Measurements from ENCODE around the gene CLNK.

The CLNK gene

GRCh38 chr4:10684631-10685030, at the start of gene CLNK:
Gene CLNK, minus strand, starts transcription at chr4:10684768. Its CDS starts 16,899 bp downstream, at chr4:10667869.
- Histone ChIP-seq H3K27me3 (ENCODE audit: insufficient read depth, insufficient read length) (no peaks in the 10 kb centered on the region), H3K36me3 (ENCODE audit: insufficient read depth, insufficient read length, low read length) (no peaks in the 10 kb centered on the region), H3K4me3 (ENCODE audit: insufficient read length, low read depth) (no peak within 1 kb of the TSS), H3K9ac (ENCODE audit: insufficient read length, low read depth) (no peak within 1 kb of the TSS), H3K9me3 (ENCODE audit: insufficient read depth, low read length) (no peaks in the 10 kb centered on the region), H3K4me1 (ENCODE audit: insufficient read depth, insufficient read length) (no peaks in the 10 kb centered on the region)
- TF ChIP-seq SUZ12 (IDR thresholded peaks at IDR 0.05; ENCODE audit: extremely low read depth, insufficient read depth, insufficient read length) (no peak), ZNF274 (IDR thresholded peaks at IDR 0.05; ENCODE audit: low read depth, low read length) (no peak), YY1 (IDR thresholded peaks at IDR 0.05; ENCODE audit: insufficient read depth, insufficient read length) (no peak)
- no peak for DNase-seq (ENCODE audit: low read depth, low spot score)

- no peak for DNase-seq (ENCODE audit: low read depth, low spot score)
- Histone ChIP-seq H3K9me3 (ENCODE audit: insufficient read depth, low read length) (no peaks in the 10 kb centered on the region), H3K27me3 (ENCODE audit: insufficient read depth, insufficient read length) (no peaks in the 10 kb centered on the region), H3K4me1 (ENCODE audit: insufficient read depth, insufficient read length) (no peaks in the 10 kb centered on the region), H3K4me3 (ENCODE audit: insufficient read length, low read depth) (no peak overlapping the region), H3K36me3 (ENCODE audit: insufficient read depth, insufficient read length, low read length) (no peaks in the 10 kb centered on the region), H3K9ac (ENCODE audit: insufficient read length, low read depth) (no peak overlapping the region)
- TF ChIP-seq ZNF274 (IDR thresholded peaks at IDR 0.05; ENCODE audit: low read depth, low read length) (no peak), SUZ12 (IDR thresholded peaks at IDR 0.05; ENCODE audit: extremely low read depth, insufficient read depth, insufficient read length) (no peak), YY1 (IDR thresholded peaks at IDR 0.05; ENCODE audit: insufficient read depth, insufficient read length) (no peak)
Measured at GRCh38 chr4:10733481-10734062, 49.0 kb upstream of the CLNK start.

GRCh38 chr4:10732914-10733415, 48.4 kb upstream of the CLNK start:
- H3K9me3 ChIP-seq (ENCODE audit: insufficient read depth, low read length), result no peaks in the 10 kb centered on the region
- H3K27me3 ChIP-seq (ENCODE audit: insufficient read depth, insufficient read length), result no peaks in the 10 kb centered on the region
- H3K9ac ChIP-seq (ENCODE audit: insufficient read length, low read depth), result no peak overlapping the region
- no peaks in the 10 kb centered on the region for H3K4me1 ChIP-seq (ENCODE audit: insufficient read depth, insufficient read length)
- no peak for DNase-seq (ENCODE audit: low read depth, low spot score)
- H3K36me3 ChIP-seq (ENCODE audit: insufficient read depth, insufficient read length, low read length), result no peaks in the 10 kb centered on the region
- TF ChIP-seq YY1 (IDR thresholded peaks at IDR 0.05; ENCODE audit: insufficient read depth, insufficient read length), result no peak
- TF ChIP-seq SUZ12 (IDR thresholded peaks at IDR 0.05; ENCODE audit: extremely low read depth, insufficient read depth, insufficient read length), result no peak
- TF ChIP-seq ZNF274 (IDR thresholded peaks at IDR 0.05; ENCODE audit: low read depth, low read length), result no peak
- no peak overlapping the region for H3K4me3 ChIP-seq (ENCODE audit: insufficient read length, low read depth)

- Histone ChIP-seq H3K4me3 (ENCODE audit: insufficient read length, low read depth) (no peak overlapping the region), H3K4me1 (ENCODE audit: insufficient read depth, insufficient read length) (no peaks in the 10 kb centered on the region), H3K9me3 (ENCODE audit: insufficient read depth, low read length) (no peaks in the 10 kb centered on the region), H3K27me3 (ENCODE audit: insufficient read depth, insufficient read length) (no peaks in the 10 kb centered on the region), H3K9ac (ENCODE audit: insufficient read length, low read depth) (no peak overlapping the region), H3K36me3 (ENCODE audit: insufficient read depth, insufficient read length, low read length) (no peaks in the 10 kb centered on the region)
- TF ChIP-seq YY1 (IDR thresholded peaks at IDR 0.05; ENCODE audit: insufficient read depth, insufficient read length), result no peak
- TF ChIP-seq SUZ12 (IDR thresholded peaks at IDR 0.05; ENCODE audit: extremely low read depth, insufficient read depth, insufficient read length), result no peak
- TF ChIP-seq ZNF274 (IDR thresholded peaks at IDR 0.05; ENCODE audit: low read depth, low read length), result no peak
- DNase-seq (ENCODE audit: low read depth, low spot score), result no peak
Measured at GRCh38 chr4:10732235-10732913, 47.8 kb upstream of the CLNK start.

- no peak for DNase-seq (ENCODE audit: low read depth, low spot score)
- Histone ChIP-seq H3K9ac (ENCODE audit: insufficient read length, low read depth) (no peak overlapping the region), H3K4me1 (ENCODE audit: insufficient read depth, insufficient read length) (no peaks in the 10 kb centered on the region), H3K4me3 (ENCODE audit: insufficient read length, low read depth) (no peak overlapping the region), H3K36me3 (ENCODE audit: insufficient read depth, insufficient read length, low read length) (no peaks in the 10 kb centered on the region), H3K9me3 (ENCODE audit: insufficient read depth, low read length) (no peaks in the 10 kb centered on the region), H3K27me3 (ENCODE audit: insufficient read depth, insufficient read length) (no peaks in the 10 kb centered on the region)
- TF ChIP-seq YY1 (IDR thresholded peaks at IDR 0.05; ENCODE audit: insufficient read depth, insufficient read length) (no peak), SUZ12 (IDR thresholded peaks at IDR 0.05; ENCODE audit: extremely low read depth, insufficient read depth, insufficient read length) (no peak), ZNF274 (IDR thresholded peaks at IDR 0.05; ENCODE audit: low read depth, low read length) (no peak)
Measured at GRCh38 chr4:10731690-10732089, 47.1 kb upstream of the CLNK start.

- Histone ChIP-seq H3K4me1 (ENCODE audit: insufficient read depth, insufficient read length) (no peaks in the 10 kb centered on the region), H3K9me3 (ENCODE audit: insufficient read depth, low read length) (no peaks in the 10 kb centered on the region), H3K27me3 (ENCODE audit: insufficient read depth, insufficient read length) (no peaks in the 10 kb centered on the region), H3K36me3 (ENCODE audit: insufficient read depth, insufficient read length, low read length) (no peaks in the 10 kb centered on the region), H3K9ac (ENCODE audit: insufficient read length, low read depth) (no peak overlapping the region), H3K4me3 (ENCODE audit: insufficient read length, low read depth) (no peak overlapping the region)
- TF ChIP-seq SUZ12 (IDR thresholded peaks at IDR 0.05; ENCODE audit: extremely low read depth, insufficient read depth, insufficient read length) (no peak), YY1 (IDR thresholded peaks at IDR 0.05; ENCODE audit: insufficient read depth, insufficient read length) (no peak), ZNF274 (IDR thresholded peaks at IDR 0.05; ENCODE audit: low read depth, low read length) (no peak)
- no peak for DNase-seq (ENCODE audit: low read depth, low spot score)
Measured at GRCh38 chr4:10731162-10731561, 46.6 kb upstream of the CLNK start.

GRCh38 chr4:10730590-10730989, 46.0 kb upstream of the CLNK start:
- no peak for TF ChIP-seq SUZ12 (IDR thresholded peaks at IDR 0.05; ENCODE audit: extremely low read depth, insufficient read depth, insufficient read length)
- TF ChIP-seq ZNF274 (IDR thresholded peaks at IDR 0.05; ENCODE audit: low read depth, low read length), result no peak
- no peak for TF ChIP-seq YY1 (IDR thresholded peaks at IDR 0.05; ENCODE audit: insufficient read depth, insufficient read length)
- Histone ChIP-seq H3K36me3 (ENCODE audit: insufficient read depth, insufficient read length, low read length) (no peaks in the 10 kb centered on the region), H3K9ac (ENCODE audit: insufficient read length, low read depth) (no peak overlapping the region), H3K27me3 (ENCODE audit: insufficient read depth, insufficient read length) (no peaks in the 10 kb centered on the region), H3K4me3 (ENCODE audit: insufficient read length, low read depth) (no peak overlapping the region), H3K9me3 (ENCODE audit: insufficient read depth, low read length) (no peaks in the 10 kb centered on the region), H3K4me1 (ENCODE audit: insufficient read depth, insufficient read length) (no peaks in the 10 kb centered on the region)
- DNase-seq (ENCODE audit: low read depth, low spot score), result no peak
